ENCODE measurements around the gene ADRA2C.

GRCh38 chr4:3816256-3816825 is 50.2 kb downstream of the ADRA2C start:
- no peak for TF ChIP-seq CTCF (IDR thresholded peaks at IDR 0.05)
- TF ChIP-seq ZFX (IDR thresholded peaks at IDR 0.05; ENCODE audit: borderline replicate concordance), result no peak
